HepG2 (cell line): ENCODE data around the gene OR13J1. TPM values are rescaled to one million over a fixed set of nuclear protein-coding genes. Genes with fewer than 3 reads are reported as not detected.
A peak's percentile ranks its signal among the peaks of the same experiment; 100 is the strongest.

ENCODE experiments used
- ATAC-seq: fragments of 200-7000 bp; cut with Tn5 transposase; 3 replicates; pipeline ENCODE4 v1.9.1; 2020; ENCODE audit warnings: mild to moderate bottlenecking, moderate library complexity
- BruUV-seq: library from RNA; stranded (reverse); fragments of 400-500 nt; replicated peaks from 2 replicates; lab custom pipeline; 2021; lab: Mats Ljungman, UMichigan
- CTCF ChIA-PET: fragments of 300-600 bp; formaldehyde crosslinking; extraction: SDS; loops from one replicate; lab custom pipeline; 2021; ENCODE audit warnings: low total read pairs, inconsistent platforms, low intra/inter-chr PET ratio; lab: Yijun Ruan, JAX
- POLR2A ChIA-PET: fragments of 350-600 bp; sonication (Branson Sonifier 250); formaldehyde crosslinking; loops from one replicate; lab custom pipeline; 2020; ENCODE audit warnings: antibody characterized with exemption, inconsistent platforms; lab: Yijun Ruan, JAX
- DNase-seq: peaks from one replicate; pipeline ENCODE4 v3.0.0-alpha.2; 2015; ENCODE audit warnings: low spot score
- FAIRE-seq: peaks from 3 replicates; lab custom pipeline; 2011; peaks lifted over from hg19 to GRCh38; lab: Jason Lieb, UNC
- H2AFZ ChIP-seq: one replicate; pipeline ENCODE4 v1.6.1; 2011; ENCODE audit warnings: low read length, inconsistent platforms
- H3K27ac ChIP-seq: fragments of 300-600 bp; 3 replicates; pipeline ENCODE4 v1.8.0; 2011; ENCODE audit warnings: mixed run types, mild to moderate bottlenecking, mixed read lengths, low read length, inconsistent platforms; ENCODE audit not compliant: insufficient read depth; ENCODE audit errors: extremely low read length
- H3K27me3 ChIP-seq, 2 experiments: fragments of 200-600 bp in 1 of 2; 2 replicates in 1 of 2; 3 replicates in 1 of 2; pipeline versions ENCODE4 v1.6.0 to v1.8.0; 2011; ENCODE audit warnings: low read length in 2 of 2, mild to moderate bottlenecking in 2 of 2, moderate library complexity in 2 of 2, inconsistent platforms in 1 of 2; ENCODE audit not compliant: insufficient read depth in 2 of 2, control insufficient read depth in 1 of 2
- H3K36me3 ChIP-seq, 2 experiments: fragments of 200-600 bp in 1 of 2; replicated peaks in 1 of 2; 2 replicates in 1 of 2; 3 replicates in 1 of 2; pipeline versions ENCODE4 v1.5.1 to v1.8.0; 2011; ENCODE audit warnings: low read length in 2 of 2, inconsistent platforms in 1 of 2; ENCODE audit not compliant: insufficient read depth in 2 of 2, control insufficient read depth in 1 of 2
- H3K4me1 ChIP-seq: 2 replicates; pipeline ENCODE4 v1.5.1; 2012; ENCODE audit warnings: low read length, inconsistent platforms; ENCODE audit not compliant: insufficient read depth
- H3K4me2 ChIP-seq: 2 replicates; pipeline ENCODE4 v1.6.0; 2011; ENCODE audit warnings: low read depth, low read length, inconsistent platforms
- H3K4me3 ChIP-seq, 3 experiments: fragments of 200-600 bp in 1 of 3; sonication (generic), shearing (Covaris generic) in 1 of 3; replicated peaks in 1 of 3; 2 replicates each; pipeline ENCODE4 v1.5.1; 2011 to 2016; ENCODE audit warnings: low read length in 3 of 3, inconsistent platforms in 2 of 3, low read depth in 2 of 3, mild to moderate bottlenecking in 2 of 3, control low read depth in 1 of 3, mixed read lengths in 1 of 3; ENCODE audit not compliant: insufficient read depth in 1 of 3
- H3K79me2 ChIP-seq: one replicate; pipeline ENCODE4 v1.6.1; 2011; ENCODE audit warnings: low read length, inconsistent platforms; ENCODE audit not compliant: insufficient read depth
- H3K9ac ChIP-seq: 2 replicates; pipeline ENCODE4 v1.6.0; 2011; ENCODE audit warnings: mild to moderate bottlenecking, low read depth, low read length, inconsistent platforms; ENCODE audit not compliant: insufficient read depth
- H3K9me3 ChIP-seq: 2 replicates; pipeline ENCODE4 v1.5.1; 2012; ENCODE audit warnings: mild to moderate bottlenecking, low read length
- H4K20me1 ChIP-seq: 2 replicates; pipeline ENCODE4 v1.6.0; 2011; ENCODE audit warnings: inconsistent platforms, mild to moderate bottlenecking, low read length, moderate library complexity; ENCODE audit not compliant: insufficient read depth
- CTCF ChIP-seq: sonication (generic); formaldehyde crosslinking; IDR thresholded peaks from 2 replicates; pipeline ENCODE4 v1.5.0; 2020; ENCODE audit warnings: mild to moderate bottlenecking, missing genetic modification reagents, moderate library complexity
- FOXA1 ChIP-seq, 2 experiments: fragments of 450-650 bp in 1 of 2; sonication (generic) in 1 of 2; formaldehyde crosslinking in 1 of 2; IDR thresholded peaks; 2 replicates each; pipeline versions ENCODE4 v1.4.0 to v1.6.1; 2016 to 2020; ENCODE audit warnings: missing genetic modification reagents in 1 of 2
- FOXA3 ChIP-seq: IDR thresholded peaks from 2 replicates; pipeline ENCODE4 v1.6.1; 2016; ENCODE audit warnings: missing genetic modification reagents, missing compliant biosample characterization
- GABPA ChIP-seq, 2 experiments: IDR thresholded peaks; 2 replicates each; pipeline ENCODE4 v1.6.1; 2011 to 2016; ENCODE audit warnings: low read depth in 2 of 2, low read length in 1 of 2, missing biosample characterization in 1 of 2, missing genetic modification characterization in 1 of 2
- GPBP1L1 ChIP-seq: sonication (generic); formaldehyde crosslinking; IDR thresholded peaks from 2 replicates; pipeline ENCODE4 v1.5.0; 2020; ENCODE audit warnings: mild to moderate bottlenecking, missing genetic modification reagents
- MBNL3 ChIP-seq: fragments of 250-450 bp; sonication (Bioruptor Pico); conservative IDR thresholded peaks from 2 replicates; pipeline ENCODE4 v1.8.0; 2022; ENCODE audit warnings: mild to moderate bottlenecking, inconsistent platforms
- MIXL1 ChIP-seq: IDR thresholded peaks from 2 replicates; pipeline ENCODE4 v1.6.1; 2016
- MXD1 ChIP-seq: sonication (generic); formaldehyde crosslinking; IDR thresholded peaks from 2 replicates; pipeline ENCODE4 v1.4.0; 2020; ENCODE audit warnings: mild to moderate bottlenecking, missing genetic modification reagents
- NFKB2 ChIP-seq: sonication (generic); formaldehyde crosslinking; IDR thresholded peaks from 2 replicates; pipeline ENCODE4 v1.4.0; 2020; ENCODE audit warnings: missing genetic modification reagents, borderline replicate concordance
- RAD21 ChIP-seq: fragments of 450-650 bp; formaldehyde crosslinking; IDR thresholded peaks from 2 replicates; pipeline ENCODE4 v1.5.0; 2020; ENCODE audit warnings: mild to moderate bottlenecking
- SMC3 ChIP-seq: IDR thresholded peaks from 2 replicates; pipeline ENCODE4 v1.6.1; 2011; ENCODE audit warnings: low read length, improper control_type of control experiment
- THAP11 ChIP-seq: IDR thresholded peaks from 2 replicates; pipeline ENCODE4 v1.6.1; 2016; ENCODE audit warnings: missing biosample characterization, missing genetic modification reagents
- ZKSCAN8 ChIP-seq: IDR thresholded peaks from 2 replicates; pipeline ENCODE4 v1.6.1; 2016; ENCODE audit warnings: borderline replicate concordance, missing genetic modification reagents, missing compliant biosample characterization
- ZNF12 ChIP-seq: sonication (generic); formaldehyde crosslinking; IDR thresholded peaks from 2 replicates; pipeline ENCODE4 v1.5.0; 2020; ENCODE audit warnings: missing genetic modification reagents
- ZNF329 ChIP-seq: sonication (generic); formaldehyde crosslinking; IDR thresholded peaks from 2 replicates; pipeline ENCODE4 v1.9.0; 2021; ENCODE audit warnings: low read depth, mild to moderate bottlenecking, missing genetic modification reagents
- ZNF503 ChIP-seq: sonication (generic); formaldehyde crosslinking; IDR thresholded peaks from 2 replicates; pipeline ENCODE4 v1.4.0; 2020; ENCODE audit warnings: missing genetic modification reagents
- ZNF629 ChIP-seq: sonication (generic); formaldehyde crosslinking; conservative IDR thresholded peaks from 2 replicates; pipeline ENCODE4 v1.5.0; 2020; ENCODE audit warnings: missing genetic modification reagents
- ZSCAN5A ChIP-seq: sonication (generic); formaldehyde crosslinking; IDR thresholded peaks from 2 replicates; pipeline ENCODE4 v1.8.0; 2022; ENCODE audit warnings: mild to moderate bottlenecking, missing genetic modification reagents, borderline replicate concordance
- WGBS: methylation state at CpG from one replicate; pipeline ENCODE4 v1.1.6; 2017; ENCODE audit warnings: low lambda C conversion rate; 5-methylcytosine and 5-hydroxymethylcytosine counted together
- in situ Hi-C: cut with HindIII; loops from 2 replicates; pipeline ENCODE4 v1.10.0; 2017; ENCODE audit warnings: low pct_unique_long_range_greater_than_20kb; ENCODE audit not compliant: extremely low pct_ligation_motif_present
- intact Hi-C: fragments of 100-400 bp; cut with micrococcal nuclease; formaldehyde crosslinking; loops from one replicate; pipeline ENCODE4 v1.10.0; 2022; ENCODE audit not compliant: unreplicated experiment
- polyA plus RNA-seq, 8 experiments: library from polyadenylated mRNA; depleted of rRNA in 3 of 8; stranded (reverse) in 7 of 8; unstranded in 1 of 8; fragments of >200 nt; fragmentation: Illumina TruSeq in 4 of 8; extraction: Trizol in 4 of 8; gene quantifications; 2 replicates each; pipeline versions ENCODE4 v1.2.1 to v1.2.3, GENCODE V29; 2011 to 2016; ENCODE audit warnings: low read depth in 4 of 8, missing spikeins in 1 of 8, mixed read lengths in 1 of 8; ENCODE audit not compliant: insufficient read depth in 1 of 8
- total RNA-seq, 5 experiments: library from RNA; depleted of rRNA; stranded (reverse); fragments of >200 nt; fragmentation: Illumina TruSeq; extraction: Trizol; gene quantifications; 2 replicates each; pipeline ENCODE4 v1.2.3, GENCODE V29; 2016; ENCODE audit warnings: low read depth in 1 of 5

Gene OR13J1
- total and polyA plus RNA-seq, 2 of the 13 experiments (the other 11 are each of a cell fraction or from before 2014, with no cell fraction given) = not detected

GRCh38 chr9:35903049-35903448, 32.8 kb upstream of the OR13J1 start:
- peak; percentile 82 for FAIRE-seq
- in situ Hi-C loops = no loop called here
- no TSS peak for BruUV-seq
- TF ChIP-seq RAD21 (CRISPR knock-in tag) (peak; percentile 63), ZNF12 (CRISPR knock-in tag) (no peak), MBNL3 (CRISPR knock-in tag) (no peak), ZKSCAN8 (CRISPR knock-in tag) (no peak), GPBP1L1 (no peak), FOXA1 (IDR thresholded peaks at IDR 0.05) (no peak), FOXA1 (CRISPR knock-in tag; IDR thresholded peaks at IDR 0.05) (peak; percentile 44; the same call in 1 of the 2 replicates), ZNF329 (CRISPR knock-in tag) (no peak), SMC3 (peak; percentile 52; the same call in 1 of the 2 replicates), GABPA (IDR thresholded peaks at IDR 0.05; ENCODE audit: low read depth, low read length) (no peak), GABPA (CRISPR knock-in tag; IDR thresholded peaks at IDR 0.05; ENCODE audit: low read depth) (peak; percentile 51; the same call in 1 of the 2 replicates), NFKB2 (no peak), MXD1 (CRISPR knock-in tag) (no peak), MIXL1 (CRISPR knock-in tag) (peak; percentile 76), ZNF503 (CRISPR knock-in tag) (no peak), FOXA3 (CRISPR knock-in tag) (peak; percentile 29; the same call in 1 of the 2 replicates), ZSCAN5A (CRISPR knock-in tag) (no peak), CTCF (peak; percentile 80), ZNF629 (CRISPR knock-in tag) (no peak), THAP11 (CRISPR knock-in tag) (no peak)

More at GRCh38 chr9:35903049-35903448, 32.8 kb upstream of the OR13J1 start:
- Histone ChIP-seq H3K9me3 (no peaks in the 10 kb centered on the region), H3K4me3 (no peak overlapping the region), H3K9ac (no peak overlapping the region), H3K27me3 (peaks cover 0 to 11% of the 10 kb centered on the region in 2 experiments; a peak in 2 of 5 replicates), H3K79me2 (no peaks in the 10 kb centered on the region), H3K27ac (no peak overlapping the region), H2AFZ (no peak overlapping the region), H3K36me3 (no peaks in the 10 kb centered on the region), H4K20me1 (no peaks in the 10 kb centered on the region), H3K4me2 (no peak overlapping the region), H3K4me1 (peaks cover 49% of the 10 kb centered on the region)
- WGBS = 0% methylated on average over 1 of the region's 3 CpGs
- DNase-seq = peak; percentile 65
- POLR2A ChIA-PET = interaction anchor here (0.8 to 1.2 kb wide), 2 partner anchors 43 to 67 kb away, joined by 3 read pairs; no protein-coding TSS in a partner anchor
- CTCF ChIA-PET = interaction anchor here (0.7 to 2.2 kb wide), 2 partner anchors 43 to 119 kb away, joined by 3 to 21 read pairs; no protein-coding TSS in a partner anchor
- ATAC-seq = no peak
- intact Hi-C loops = loop anchor here (1.0 kb wide), 1 partner anchor 42 kb away; no protein-coding TSS in a partner anchor
